ENCODE results near the gene ATG7. TPM values are rescaled to one million over a fixed set of nuclear protein-coding genes. Genes with fewer than 3 reads are reported as not detected.

Gene ATG7
- total and polyA plus RNA-seq, 11 donors, result 4.4 to 45.1 (median 14.4) TPM

DNA sequence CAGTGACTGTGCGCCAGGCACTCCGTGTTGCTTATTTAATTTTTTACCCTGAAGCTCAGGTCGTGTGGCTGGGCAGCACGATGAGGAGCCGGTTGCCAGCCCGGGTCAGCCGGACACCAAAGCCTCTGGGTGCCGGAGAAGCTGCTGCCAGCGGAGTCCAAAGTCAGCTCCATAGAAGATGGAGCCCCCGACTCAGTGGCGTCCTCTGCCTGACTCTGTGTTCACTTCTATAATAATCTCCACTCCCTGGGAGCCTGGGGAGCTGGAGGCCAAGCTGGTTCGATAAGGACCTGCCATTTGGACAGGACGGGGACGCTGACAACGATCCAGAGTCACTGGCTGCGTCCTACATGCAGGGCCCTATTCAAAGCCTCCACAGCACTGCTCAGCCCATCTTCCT is 292.9 kb downstream of the ATG7 start:
- peak overlapping the region in 2 of 12 donors; percentile 3 to 10 for H3K4me3 ChIP-seq
- ATAC-seq, result peak; percentile 60 to 76 (median 68)
- no peaks in the 10 kb centered on the region for H3K27me3 ChIP-seq
- no peaks in the 10 kb centered on the region for H3K9me3 ChIP-seq
- peak; percentile 56 to 83 (median 72) for DNase-seq
- 50 to 58% (median 53%) methylated on average over 15 to 16 of the region's 16 CpGs for WGBS, 4 donors
- intact Hi-C loops (cut with DNase I), result loop anchor here in 7 of 10 donors (5.0 to 10.0 kb wide), 5 partner anchors 37 to 180 kb away; partner anchors contain the start of gene VGLL4 (in 5 of the 7)
- peaks cover 0 to 52% (median 30%) of the 10 kb centered on the region in 9 donors for H3K36me3 ChIP-seq
- peak overlapping the region in 11 of 12 donors; percentile 12 to 79 (median 64) for H3K27ac ChIP-seq
- H3K4me1 ChIP-seq, result peaks cover 9 to 100% (median 81%) of the 10 kb centered on the region in 12 donors
- TF ChIP-seq POLR2A (IDR thresholded peaks at IDR 0.05) (no peak), CTCF (IDR thresholded peaks at IDR 0.05) (peak in 8 of 12 donors; percentile 11 to 48 (median 26))

- intact Hi-C loops (cut with DNase I), result loop anchor here in 7 of 10 donors (5.0 to 10.0 kb wide), 5 partner anchors 37 to 181 kb away; partner anchors contain the start of gene VGLL4 (in 5 of the 7)
- TF ChIP-seq CTCF (IDR thresholded peaks at IDR 0.05) (no peak), POLR2A (IDR thresholded peaks at IDR 0.05) (no peak)
- Histone ChIP-seq H3K9me3 (no peaks in the 10 kb centered on the region), H3K36me3 (peaks cover 0 to 52% (median 30%) of the 10 kb centered on the region in 9 donors), H3K4me3 (no peak overlapping the region), H3K27ac (peak overlapping the region in 9 of 12 donors; percentile 17 to 79 (median 65)), H3K27me3 (no peaks in the 10 kb centered on the region), H3K4me1 (peaks cover 9 to 100% (median 81%) of the 10 kb centered on the region in 12 donors)
- DNase-seq (no peak), ATAC-seq (no peak)
- WGBS, 4 donors, result 77 to 90% (median 82%) methylated on average over 4 to 12 of the region's 12 CpGs
These were observed 293.3 kb downstream of the ATG7 start for GRCh38 chr3:11565492-11565891.

DNA sequence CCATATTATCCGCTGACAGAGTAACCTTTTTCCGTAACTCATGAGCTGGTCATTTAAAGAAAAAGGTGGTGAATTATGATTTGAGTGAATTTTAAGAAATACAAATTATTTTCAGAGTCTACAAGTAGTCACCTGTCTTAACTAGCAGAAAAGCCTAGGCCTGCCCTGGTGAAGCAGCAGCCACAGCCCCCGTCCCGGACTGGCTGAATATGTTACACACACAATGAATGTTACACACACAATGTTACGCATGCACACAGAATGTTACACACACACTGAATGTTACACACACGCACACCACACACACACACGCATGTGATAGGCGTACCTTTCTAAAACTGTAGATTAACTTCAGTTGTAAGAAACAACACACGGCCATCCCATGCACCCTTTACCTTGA is 293.7 kb downstream of the ATG7 start:
- TF ChIP-seq POLR2A (IDR thresholded peaks at IDR 0.05), result no peak
- TF ChIP-seq CTCF (IDR thresholded peaks at IDR 0.05), result no peak
- H3K4me1 ChIP-seq, result peaks cover 9 to 100% (median 81%) of the 10 kb centered on the region in 12 donors
- H3K27me3 ChIP-seq, result no peaks in the 10 kb centered on the region
- intact Hi-C loops (cut with DNase I), result loop anchor here in 7 of 10 donors (5.0 to 10.0 kb wide), 5 partner anchors 36 to 181 kb away; partner anchors contain the start of gene VGLL4 (in 5 of the 7)
- no peak for DNase-seq
- no peak overlapping the region for H3K4me3 ChIP-seq
- 92 to 96% (median 95%) methylated on average over 9 of the region's 9 CpGs for WGBS, 4 donors
- no peaks in the 10 kb centered on the region for H3K9me3 ChIP-seq
- peak overlapping the region in 7 of 12 donors; percentile 38 to 78 (median 65) for H3K27ac ChIP-seq
- no peak for ATAC-seq
- peaks cover 0 to 52% (median 30%) of the 10 kb centered on the region in 9 donors for H3K36me3 ChIP-seq

DNA sequence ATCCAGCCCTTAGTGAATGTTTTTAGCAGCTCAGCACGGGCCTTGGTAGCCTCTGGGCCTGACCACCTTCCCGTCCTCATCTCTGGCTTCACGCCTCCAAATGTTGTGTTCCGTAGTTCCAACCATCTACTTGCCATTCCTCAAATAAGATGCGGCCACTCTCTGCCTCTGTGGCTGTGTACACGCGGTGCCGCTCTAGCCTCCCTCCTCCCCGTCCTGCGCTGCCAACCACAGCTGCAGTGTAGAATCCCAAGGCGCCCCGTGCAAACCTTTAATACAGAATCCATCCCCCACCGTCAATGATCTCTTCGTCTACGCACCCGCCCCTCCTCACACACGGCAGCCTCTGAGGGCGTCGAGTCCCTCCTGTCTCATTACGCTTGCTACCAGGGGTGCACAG is 294.3 kb downstream of the ATG7 start:
- Histone ChIP-seq H3K36me3 (peaks cover 0 to 52% (median 30%) of the 10 kb centered on the region in 9 donors), H3K27me3 (no peaks in the 10 kb centered on the region), H3K9me3 (no peaks in the 10 kb centered on the region), H3K4me1 (peaks cover 9 to 99% (median 79%) of the 10 kb centered on the region in 12 donors), H3K27ac (peak overlapping the region in 2 of 12 donors; percentile 78 to 85), H3K4me3 (no peak overlapping the region)
- ATAC-seq (no peak), DNase-seq (peak in 1 of 5 donors; percentile 33)
- 91 to 98% (median 95%) methylated on average over 20 of the region's 20 CpGs for WGBS, 4 donors
- TF ChIP-seq POLR2A (IDR thresholded peaks at IDR 0.05) (no peak), CTCF (IDR thresholded peaks at IDR 0.05) (no peak)
- intact Hi-C loops (cut with DNase I), result loop anchor here in 7 of 10 donors (5.0 to 10.0 kb wide), 5 partner anchors 36 to 182 kb away; partner anchors contain the start of gene VGLL4 (in 5 of the 7)

All from heart left ventricle (tissue), 16 donors.